Measurements from ENCODE around the gene MINDY4. TPM values are rescaled to one million over a fixed set of nuclear protein-coding genes. Genes with fewer than 3 reads are reported as not detected.
A peak's percentile ranks its signal among the peaks of the same experiment; 100 is the strongest.

The MINDY4 gene
- total RNA-seq, 1 donor from 2014 or later: 13.8 TPM

GRCh38 chr7:30795161-30795948 is 24.1 kb downstream of the MINDY4 start:
- TF ChIP-seq, protein P1, sequence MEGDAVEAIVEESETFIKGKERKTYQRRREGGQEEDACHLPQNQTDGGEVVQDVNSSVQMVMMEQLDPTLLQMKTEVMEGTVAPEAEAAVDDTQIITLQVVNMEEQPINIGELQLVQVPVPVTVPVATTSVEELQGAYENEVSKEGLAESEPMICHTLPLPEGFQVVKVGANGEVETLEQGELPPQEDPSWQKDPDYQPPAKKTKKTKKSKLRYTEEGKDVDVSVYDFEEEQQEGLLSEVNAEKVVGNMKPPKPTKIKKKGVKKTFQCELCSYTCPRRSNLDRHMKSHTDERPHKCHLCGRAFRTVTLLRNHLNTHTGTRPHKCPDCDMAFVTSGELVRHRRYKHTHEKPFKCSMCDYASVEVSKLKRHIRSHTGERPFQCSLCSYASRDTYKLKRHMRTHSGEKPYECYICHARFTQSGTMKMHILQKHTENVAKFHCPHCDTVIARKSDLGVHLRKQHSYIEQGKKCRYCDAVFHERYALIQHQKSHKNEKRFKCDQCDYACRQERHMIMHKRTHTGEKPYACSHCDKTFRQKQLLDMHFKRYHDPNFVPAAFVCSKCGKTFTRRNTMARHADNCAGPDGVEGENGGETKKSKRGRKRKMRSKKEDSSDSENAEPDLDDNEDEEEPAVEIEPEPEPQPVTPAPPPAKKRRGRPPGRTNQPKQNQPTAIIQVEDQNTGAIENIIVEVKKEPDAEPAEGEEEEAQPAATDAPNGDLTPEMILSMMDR (IDR thresholded peaks at IDR 0.05): no peak
- H3K36me3 ChIP-seq: peaks cover 26% of the 10 kb centered on the region
- H3K27ac ChIP-seq: peak overlapping the region; percentile 2
- no peaks in the 10 kb centered on the region for H3K27me3 ChIP-seq (ENCODE audit: low read depth)
- no peak for DNase-seq
- peaks cover 21% of the 10 kb centered on the region for H3K4me1 ChIP-seq
- no peak overlapping the region for H3K4me3 ChIP-seq
- H3K9me3 ChIP-seq: no peaks in the 10 kb centered on the region
- intact Hi-C loops (cut with DNase I): loop anchor here (5.0 kb wide), 1 partner anchor 327 kb away; no protein-coding TSS in a partner anchor
- ATAC-seq: peak; percentile 35 to 38

GRCh38 chr7:30796105-30796869 is 25.1 kb downstream of the MINDY4 start:
- peaks cover 30% of the 10 kb centered on the region for H3K4me1 ChIP-seq
- intact Hi-C loops (cut with DNase I): loop anchor here (5.0 kb wide), 1 partner anchor 326 kb away; no protein-coding TSS in a partner anchor
- TF ChIP-seq, protein P1 (IDR thresholded peaks at IDR 0.05): no peak
- no peak for DNase-seq
- no peak for ATAC-seq
- H3K27me3 ChIP-seq (ENCODE audit: low read depth): no peaks in the 10 kb centered on the region
- H3K4me3 ChIP-seq: no peak overlapping the region
- no peaks in the 10 kb centered on the region for H3K9me3 ChIP-seq
- peaks cover 24% of the 10 kb centered on the region for H3K36me3 ChIP-seq
- no peak overlapping the region for H3K27ac ChIP-seq

DNA sequence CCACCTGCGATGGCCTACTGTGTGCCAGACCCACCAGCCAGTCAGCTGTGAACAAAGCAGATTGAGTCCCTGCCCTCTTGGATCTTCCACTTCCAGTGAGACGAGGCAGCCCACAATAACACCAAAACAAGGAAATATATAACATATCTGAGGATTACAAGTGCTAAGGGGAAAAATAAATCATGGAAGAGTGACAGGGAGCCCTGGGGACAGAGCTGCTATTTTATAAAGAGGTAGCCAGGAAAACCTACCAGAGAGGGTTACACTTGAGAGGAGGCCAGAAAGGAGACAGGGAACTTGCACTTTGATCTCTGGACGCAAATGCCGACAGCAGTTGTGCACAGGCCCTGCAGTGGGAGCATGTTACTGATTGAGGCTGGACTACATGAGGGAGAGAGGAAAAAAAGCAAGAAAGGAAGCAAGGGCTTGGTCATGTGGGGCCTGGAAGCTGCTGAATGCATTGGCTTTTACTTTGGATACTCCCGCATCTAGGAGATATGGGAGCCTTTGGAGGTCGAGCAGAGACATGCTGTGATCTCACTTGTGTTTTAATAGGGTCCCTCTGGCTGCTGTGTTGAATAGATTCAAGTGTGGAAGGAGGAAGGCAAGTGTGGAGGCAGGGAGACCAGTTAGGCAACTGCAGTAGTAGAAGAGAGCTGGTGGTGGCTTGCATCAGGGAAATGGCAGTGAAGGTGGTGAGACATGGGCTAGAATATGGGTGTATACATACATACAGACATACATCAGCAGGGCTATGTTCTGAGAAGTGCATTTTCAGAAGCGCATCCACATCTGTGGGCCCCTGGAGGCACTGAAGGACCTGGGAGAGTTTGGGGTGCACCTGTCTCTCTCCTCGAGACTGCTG is 26.2 kb downstream of the MINDY4 start:
- no peak for ATAC-seq
- TF ChIP-seq, protein P1 (IDR thresholded peaks at IDR 0.05): no peak
- intact Hi-C loops (cut with DNase I): loop anchor here (5.0 kb wide), 1 partner anchor 325 kb away; no protein-coding TSS in a partner anchor
- Histone ChIP-seq H3K27ac (peak overlapping the region; percentile 13), H3K4me1 (peaks cover 35% of the 10 kb centered on the region), H3K27me3 (ENCODE audit: low read depth) (no peaks in the 10 kb centered on the region), H3K4me3 (no peak overlapping the region), H3K36me3 (peaks cover 16% of the 10 kb centered on the region), H3K9me3 (no peaks in the 10 kb centered on the region)
- DNase-seq: no peak

GRCh38 chr7:30799206-30799975 is 28.2 kb downstream of the MINDY4 start:
- H3K27ac ChIP-seq: no peak overlapping the region
- H3K36me3 ChIP-seq: peaks cover 10% of the 10 kb centered on the region
- peaks cover 45% of the 10 kb centered on the region for H3K4me1 ChIP-seq
- ATAC-seq (no peak), DNase-seq (no peak)
- intact Hi-C loops (cut with DNase I): loop anchor here (5.0 kb wide), 1 partner anchor 323 kb away; no protein-coding TSS in a partner anchor
- H3K4me3 ChIP-seq: no peak overlapping the region
- TF ChIP-seq, protein P1 (IDR thresholded peaks at IDR 0.05): no peak
- H3K9me3 ChIP-seq: no peaks in the 10 kb centered on the region
- H3K27me3 ChIP-seq (ENCODE audit: low read depth): no peaks in the 10 kb centered on the region
